Vein endothelial cell (primary cell): ENCODE results near the gene GARIN5A. TPM values are rescaled to one million over a fixed set of nuclear protein-coding genes. Genes with fewer than 3 reads are reported as not detected.

Experiments used
- total RNA-seq: library from RNA; depleted of rRNA; stranded (reverse); fragments of >200 nt; gene quantifications from 2 replicates; pipeline ENCODE4 v1.2.3, GENCODE V29; 2012

The GARIN5A gene
- total RNA-seq = 0.19 TPM in 1 of 2 replicates, not detected in the other

GRCh38 chr19:50476224-50476906 lies at the start of gene GARIN5A, which contains the start of gene EMC10:
Gene GARIN5A, minus strand, starts transcription at chr19:50476848. Its CDS starts 460 bp downstream, at chr19:50476388.
Gene EMC10, plus strand, starts transcription at chr19:50476507. Its CDS starts 38 bp downstream, at chr19:50476545.

GRCh38 chr19:50513746-50514345 lies 37.2 kb upstream of the GARIN5A start, which contains the start of gene ASPDH:
Gene ASPDH, minus strand, starts transcription at chr19:50513913. Its CDS starts 90 bp downstream, at chr19:50513823.

DNA sequence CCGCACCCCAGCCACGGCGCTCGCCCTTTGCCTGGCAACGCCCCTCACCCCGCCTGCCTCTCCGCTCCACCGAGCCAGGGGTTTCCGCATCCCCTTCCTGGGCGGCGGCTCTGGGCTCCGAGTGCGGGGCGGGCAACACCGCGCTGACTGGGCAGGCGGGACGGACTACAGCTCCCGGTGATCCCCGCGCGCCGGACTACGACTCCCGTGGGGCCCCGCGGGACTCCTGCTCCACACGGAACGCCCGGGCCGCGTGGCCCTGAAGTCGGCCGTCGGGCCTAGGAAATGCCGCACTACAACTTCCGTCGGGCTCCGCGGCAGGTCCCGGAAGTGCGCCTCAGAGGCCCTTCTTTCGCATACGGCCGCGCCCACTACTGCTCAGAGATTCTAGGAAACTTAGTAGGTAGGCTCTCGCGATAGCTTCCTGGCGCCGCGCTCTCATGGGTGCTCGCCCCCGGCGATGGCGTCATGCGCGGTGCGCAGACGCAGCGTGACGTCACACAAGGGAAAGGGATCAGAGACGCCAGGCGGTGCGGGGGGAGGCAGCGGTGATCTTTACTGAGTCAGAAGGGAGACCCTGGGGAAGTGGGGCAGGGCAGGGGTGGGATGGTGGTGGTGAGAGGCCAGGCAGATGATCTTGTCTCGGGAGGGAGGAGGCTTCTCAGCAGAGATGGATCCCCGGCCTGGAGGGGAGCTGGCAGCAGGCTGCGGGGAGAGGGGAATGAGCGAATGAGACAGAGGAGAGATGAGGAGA lies 34.6 kb upstream of the GARIN5A start, which contains the start of gene JOSD2:
TSS of gene JOSD2 (minus strand) at position 123 of the 754 bp plus-strand sequence. CDS start 760 bp downstream, outside the sequence.

GRCh38 chr19:50432221-50433028 lies 44.2 kb downstream of the GARIN5A start, which contains the start of gene MYBPC2:
Gene MYBPC2, plus strand, starts transcription at chr19:50432892. Its CDS starts 62 bp downstream, at chr19:50432954.

DNA sequence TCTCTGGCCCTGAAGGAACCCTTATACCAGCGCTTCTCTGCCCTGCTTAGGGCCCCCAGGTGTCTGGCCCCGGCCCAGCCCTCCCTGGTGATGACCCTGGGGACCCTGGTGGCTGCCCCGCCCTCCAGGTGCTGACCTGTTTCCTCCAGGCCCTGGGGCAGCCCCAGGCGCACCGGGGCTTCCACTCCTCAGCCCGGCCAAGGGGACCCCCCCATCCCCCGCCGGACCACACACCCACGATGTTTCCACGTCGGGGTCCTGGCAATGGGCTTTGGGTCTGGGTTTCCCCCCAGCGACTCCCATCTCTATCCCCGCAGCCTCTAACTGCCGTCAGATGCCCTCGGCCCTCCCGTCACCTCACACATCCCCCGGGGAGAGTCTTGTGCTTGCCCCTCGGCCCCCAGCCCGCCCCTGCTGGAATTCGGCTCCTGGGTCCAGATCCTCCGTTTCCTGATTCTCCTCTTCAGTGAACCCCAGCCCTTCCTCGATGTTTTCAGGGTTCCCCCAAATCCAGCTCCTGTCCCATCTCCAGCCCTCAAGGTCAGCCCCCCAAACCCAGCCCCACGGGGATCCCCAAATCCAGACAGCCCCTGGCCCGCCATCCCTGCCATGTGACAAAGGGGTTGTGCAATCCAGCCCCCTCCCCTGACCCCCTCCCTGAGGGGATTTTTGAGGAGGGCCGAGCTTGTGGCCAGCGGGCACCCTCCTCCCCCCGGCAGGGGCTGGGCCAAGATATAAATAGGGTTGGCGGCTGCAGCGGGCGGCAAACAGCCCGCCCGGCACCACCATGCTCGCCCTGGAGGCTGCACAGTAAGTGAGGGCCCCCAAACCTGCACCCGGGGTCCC lies 58.2 kb downstream of the GARIN5A start, which contains the start of gene SPIB:
TSS of gene SPIB (plus strand) at position 763 of the 846 bp plus-strand sequence. CDS start at position 788, 25 bp downstream.

Other genes starting within 250 kb of the GARIN5A start
- 0.19 and 0.65 TPM in 2 replicates for gene KCNC3, start 147.5 kb downstream of the GARIN5A start, total RNA-seq
- under 0.01 TPM in 2 replicates for gene NAPSA, start 111.2 kb downstream of the GARIN5A start, total RNA-seq
- gene NR1H2, start 100.4 kb downstream of the GARIN5A start, total RNA-seq = 50.3 and 72.2 TPM in 2 replicates
- 35.4 and 44.7 TPM in 2 replicates for gene POLD1, start 92.5 kb downstream of the GARIN5A start, total RNA-seq
- gene SPIB, start 57.9 kb downstream of the GARIN5A start, total RNA-seq = not detected in 2 replicates
- not detected in 2 replicates for gene MYBPC2, start 44.0 kb downstream of the GARIN5A start, total RNA-seq
- 64.8 and 72.5 TPM in 2 replicates for gene EMC10, start 341 bp downstream of the GARIN5A start, total RNA-seq
- 13.3 and 20.3 TPM in 2 replicates for gene JOSD2, start 34.3 kb upstream of the GARIN5A start, total RNA-seq
- gene ASPDH, start 37.1 kb upstream of the GARIN5A start, total RNA-seq = not detected in 2 replicates
- gene LRRC4B, start 91.6 kb upstream of the GARIN5A start, total RNA-seq = not detected in 2 replicates
- not detected in 2 replicates for gene SYT3, start 163.0 kb upstream of the GARIN5A start, total RNA-seq
- not detected in 2 replicates for gene C19orf81, start 172.6 kb upstream of the GARIN5A start, total RNA-seq
- 0.57 and 0.98 TPM in 2 replicates for gene SHANK1, start 243.0 kb upstream of the GARIN5A start, total RNA-seq
- gene CLEC11A, start 246.5 kb upstream of the GARIN5A start, total RNA-seq = 3.9 and 4.7 TPM in 2 replicates